ENCODE data around the gene LIPC. TPM values are rescaled to one million over a fixed set of nuclear protein-coding genes. Genes with fewer than 3 reads are reported as not detected.

LIPC gene
- total RNA-seq, 1 experiment from 2014 or later = not detected

DNA sequence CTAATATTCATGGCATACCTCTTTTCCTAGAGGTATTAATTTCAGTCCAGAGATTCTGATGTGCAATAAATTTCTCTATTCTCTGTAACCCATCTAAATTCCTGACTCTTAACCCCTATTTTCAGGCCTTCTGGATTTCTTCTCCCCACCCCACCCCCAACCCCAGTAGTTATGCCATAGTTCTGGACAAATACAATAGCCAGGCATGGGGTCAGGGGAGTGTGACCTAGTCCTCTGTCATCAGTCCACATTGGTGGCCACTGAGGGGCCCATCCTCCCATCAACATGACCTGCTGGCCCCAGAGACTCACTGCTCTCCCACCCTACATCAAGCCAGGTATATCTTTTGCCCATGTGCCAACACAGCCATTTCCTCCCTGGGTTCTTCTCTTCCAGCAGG lies 3.8 kb upstream of the LIPC start:
- H3K27ac Mint-ChIP-seq (ENCODE audit: low read depth, unreplicated experiment) = no peak overlapping the region
- peaks cover 6% of the 10 kb centered on the region for H3K4me1 Mint-ChIP-seq (ENCODE audit: insufficient read depth, unreplicated experiment)
- H3K36me3 Mint-ChIP-seq (ENCODE audit: insufficient read depth, unreplicated experiment) = no peaks in the 10 kb centered on the region
- POLR2A ChIA-PET = no interaction called here
- H3K9me3 Mint-ChIP-seq (ENCODE audit: unreplicated experiment) = no peaks in the 10 kb centered on the region
- DNase-seq (ENCODE audit: unreplicated experiment) = no peak
- no peak overlapping the region for H3K4me3 Mint-ChIP-seq (ENCODE audit: unreplicated experiment)
- intact Hi-C loops (cut with micrococcal nuclease) = no loop called here
- no TSS peak for BruUV-seq (replicated peaks)
- TF ChIP-seq, protein P1, sequence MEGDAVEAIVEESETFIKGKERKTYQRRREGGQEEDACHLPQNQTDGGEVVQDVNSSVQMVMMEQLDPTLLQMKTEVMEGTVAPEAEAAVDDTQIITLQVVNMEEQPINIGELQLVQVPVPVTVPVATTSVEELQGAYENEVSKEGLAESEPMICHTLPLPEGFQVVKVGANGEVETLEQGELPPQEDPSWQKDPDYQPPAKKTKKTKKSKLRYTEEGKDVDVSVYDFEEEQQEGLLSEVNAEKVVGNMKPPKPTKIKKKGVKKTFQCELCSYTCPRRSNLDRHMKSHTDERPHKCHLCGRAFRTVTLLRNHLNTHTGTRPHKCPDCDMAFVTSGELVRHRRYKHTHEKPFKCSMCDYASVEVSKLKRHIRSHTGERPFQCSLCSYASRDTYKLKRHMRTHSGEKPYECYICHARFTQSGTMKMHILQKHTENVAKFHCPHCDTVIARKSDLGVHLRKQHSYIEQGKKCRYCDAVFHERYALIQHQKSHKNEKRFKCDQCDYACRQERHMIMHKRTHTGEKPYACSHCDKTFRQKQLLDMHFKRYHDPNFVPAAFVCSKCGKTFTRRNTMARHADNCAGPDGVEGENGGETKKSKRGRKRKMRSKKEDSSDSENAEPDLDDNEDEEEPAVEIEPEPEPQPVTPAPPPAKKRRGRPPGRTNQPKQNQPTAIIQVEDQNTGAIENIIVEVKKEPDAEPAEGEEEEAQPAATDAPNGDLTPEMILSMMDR (IDR thresholded peaks at IDR 0.05; ENCODE audit: unreplicated experiment) = no peak
- CTCF ChIA-PET = no interaction called here
- no peaks in the 10 kb centered on the region for H3K27me3 Mint-ChIP-seq (ENCODE audit: insufficient read depth, unreplicated experiment)

DNA sequence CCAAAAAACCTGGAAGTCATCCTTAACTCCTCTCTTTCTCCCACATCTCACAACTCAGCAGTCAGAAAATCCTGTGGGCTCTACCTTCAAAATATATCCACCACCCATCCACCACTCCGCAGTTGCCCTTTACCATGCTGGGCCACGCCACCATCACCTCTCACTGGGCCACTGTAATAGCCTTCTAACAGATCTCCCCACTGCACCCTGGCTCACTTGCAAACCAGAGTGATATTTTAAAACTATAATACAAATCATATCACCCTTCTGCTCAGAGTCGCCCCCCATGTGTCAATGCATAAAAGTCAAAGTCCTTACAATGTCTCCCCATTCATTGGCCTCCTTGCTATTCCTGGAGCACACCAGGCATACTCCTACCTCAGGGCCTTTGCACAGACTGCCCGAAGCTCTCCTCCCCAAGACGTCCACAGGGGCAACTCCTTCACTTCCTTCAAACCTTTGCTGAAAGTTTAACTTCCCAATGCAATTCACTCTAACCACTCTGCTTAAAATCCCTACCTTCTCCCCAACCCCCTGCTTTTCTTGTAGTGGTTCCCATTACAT lies 1.5 kb upstream of the LIPC start:
- no peak overlapping the region for H3K27ac Mint-ChIP-seq (ENCODE audit: low read depth, unreplicated experiment)
- no peaks in the 10 kb centered on the region for H3K36me3 Mint-ChIP-seq (ENCODE audit: insufficient read depth, unreplicated experiment)
- peaks cover 6% of the 10 kb centered on the region for H3K4me1 Mint-ChIP-seq (ENCODE audit: insufficient read depth, unreplicated experiment)
- intact Hi-C loops (cut with micrococcal nuclease) = no loop called here
- H3K27me3 Mint-ChIP-seq (ENCODE audit: insufficient read depth, unreplicated experiment) = no peaks in the 10 kb centered on the region
- POLR2A ChIA-PET = no interaction called here
- no peaks in the 10 kb centered on the region for H3K9me3 Mint-ChIP-seq (ENCODE audit: unreplicated experiment)
- TF ChIP-seq, protein P1 (IDR thresholded peaks at IDR 0.05; ENCODE audit: unreplicated experiment) = no peak
- no peak for DNase-seq (ENCODE audit: unreplicated experiment)
- CTCF ChIA-PET = no interaction called here
- no TSS peak for BruUV-seq (replicated peaks)
- no peak overlapping the region for H3K4me3 Mint-ChIP-seq (ENCODE audit: unreplicated experiment)

DNA sequence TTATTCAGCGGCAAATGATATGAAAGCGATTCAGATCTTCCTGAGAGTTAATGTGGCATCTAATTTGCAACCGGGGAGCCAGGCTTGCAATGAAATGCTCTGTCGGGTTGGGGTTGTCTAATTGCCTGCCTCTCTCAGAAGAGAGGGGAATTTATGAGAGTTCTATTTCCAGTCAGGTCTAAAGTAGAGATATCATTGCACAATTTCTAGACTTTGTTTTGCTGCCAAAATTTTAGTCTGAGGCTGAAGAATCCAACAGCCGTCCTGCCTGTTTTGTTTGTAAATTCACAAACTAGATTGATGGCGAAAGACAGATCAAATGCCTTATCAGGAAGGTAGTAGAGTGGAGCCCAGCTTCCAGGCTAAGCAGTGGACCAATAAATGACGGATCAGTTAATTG lies 610 bp downstream of the LIPC start:
- no TSS peak for BruUV-seq (replicated peaks)
- ChIA-PET POLR2A (interaction anchor here (0.8 to 1.0 kb wide), 3 partner anchors 10 to 136 kb away, joined by 3 to 4 read pairs (median 3); no protein-coding TSS in a partner anchor), CTCF (no interaction called here)
- intact Hi-C loops (cut with micrococcal nuclease) = no loop called here
- Mint-ChIP-seq H3K27me3 (ENCODE audit: insufficient read depth, unreplicated experiment) (no peaks in the 10 kb centered on the region), H3K9me3 (ENCODE audit: unreplicated experiment) (no peaks in the 10 kb centered on the region), H3K36me3 (ENCODE audit: insufficient read depth, unreplicated experiment) (no peaks in the 10 kb centered on the region), H3K27ac (ENCODE audit: low read depth, unreplicated experiment) (no peak overlapping the region), H3K4me1 (ENCODE audit: insufficient read depth, unreplicated experiment) (peaks cover 6% of the 10 kb centered on the region), H3K4me3 (ENCODE audit: unreplicated experiment) (no peak overlapping the region)
- peak; percentile 27 for DNase-seq (ENCODE audit: unreplicated experiment)
- TF ChIP-seq, protein P1 (IDR thresholded peaks at IDR 0.05; ENCODE audit: unreplicated experiment) = no peak

DNA sequence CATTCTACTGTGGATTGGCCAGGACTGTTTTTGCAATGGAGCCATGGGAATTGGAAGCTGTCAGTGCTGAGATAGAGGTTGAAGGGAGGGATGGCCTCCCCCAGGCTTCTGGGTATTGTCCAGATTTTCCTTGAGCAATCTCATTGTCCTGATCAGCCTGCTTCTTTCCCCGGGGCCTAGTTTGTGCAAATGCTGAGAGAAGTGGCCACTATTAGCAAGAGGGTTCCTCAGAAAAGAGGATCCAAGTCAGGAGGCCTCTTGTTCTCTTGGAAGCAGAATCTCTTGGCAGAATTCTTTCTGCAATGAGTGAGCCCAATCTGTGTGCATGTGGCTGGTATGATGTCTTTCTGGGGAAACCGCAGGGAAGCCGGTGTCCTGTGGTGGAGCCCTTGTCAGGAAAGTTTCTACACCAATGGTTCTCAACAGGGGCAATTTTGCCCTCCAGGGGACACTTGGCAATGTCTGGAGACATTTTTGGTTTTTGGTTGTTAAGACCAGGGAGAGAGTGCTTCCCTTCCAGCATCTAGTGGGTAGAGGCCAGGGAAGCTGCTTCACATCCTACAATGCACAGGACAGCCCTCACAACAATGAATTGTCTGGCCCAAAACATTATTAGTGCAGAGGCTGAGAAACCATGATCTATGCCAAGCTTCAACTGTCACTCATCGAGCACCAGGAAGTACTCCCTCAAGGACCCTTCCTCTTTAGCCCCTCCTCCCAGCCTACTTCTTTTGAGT lies 2.0 kb downstream of the LIPC start:
- CTCF ChIA-PET = no interaction called here
- BruUV-seq (replicated peaks) = no TSS peak
- intact Hi-C loops (cut with micrococcal nuclease) = no loop called here
- Mint-ChIP-seq H3K27me3 (ENCODE audit: insufficient read depth, unreplicated experiment) (no peaks in the 10 kb centered on the region), H3K9me3 (ENCODE audit: unreplicated experiment) (no peaks in the 10 kb centered on the region), H3K27ac (ENCODE audit: low read depth, unreplicated experiment) (no peak overlapping the region), H3K4me3 (ENCODE audit: unreplicated experiment) (no peak overlapping the region), H3K36me3 (ENCODE audit: insufficient read depth, unreplicated experiment) (no peaks in the 10 kb centered on the region), H3K4me1 (ENCODE audit: insufficient read depth, unreplicated experiment) (peaks cover 6% of the 10 kb centered on the region)
- TF ChIP-seq, protein P1 (IDR thresholded peaks at IDR 0.05; ENCODE audit: unreplicated experiment) = no peak
- POLR2A ChIA-PET = no interaction called here
- DNase-seq (ENCODE audit: unreplicated experiment) = no peak

All from MCF 10A (cell line).